ENCODE data around the gene SMIM14. TPM values are rescaled to one million over a fixed set of nuclear protein-coding genes. Genes with fewer than 3 reads are reported as not detected.
A peak's percentile ranks its signal among the peaks of the same experiment; 100 is the strongest.

SMIM14 gene
- total and polyA plus RNA-seq, 2 of the 8 experiments (the other 6 are each of a cell fraction or from before 2014, with no cell fraction given) = 29.1 to 31.0 TPM

GRCh38 chr4:39637586-39638353 is 895 bp downstream of the SMIM14 start (continued):
- TF ChIP-seq CTCF (IDR thresholded peaks at IDR 0.05; ENCODE audit: control extremely low read depth in 1 of 3, insufficient read depth in 1 of 3, low read depth in 1 of 3, low read length in 3 of 3) = no peak
- peak; percentile 28; the same call in 1 of the 2 replicates for TF ChIP-seq PHF8 (conservative IDR thresholded peaks at IDR 0.05; ENCODE audit: low read depth, low read length)
